Kidney epithelial cell (primary cell): ENCODE results near the gene TSPAN19. TPM values are rescaled to one million over a fixed set of nuclear protein-coding genes. Genes with fewer than 3 reads are reported as not detected.

Source experiments
- DNase-seq: peaks from one replicate; pipeline ENCODE4 v3.0.0-alpha.2; 2010; ENCODE audit warnings: low read depth
- H3K27me3 ChIP-seq: 2 replicates; pipeline ENCODE4 v1.6.0; 2011; ENCODE audit warnings: low read length; ENCODE audit not compliant: control insufficient read depth, insufficient read depth
- H3K36me3 ChIP-seq: 2 replicates; pipeline ENCODE4 v1.5.1; 2011; ENCODE audit warnings: low read length; ENCODE audit not compliant: control insufficient read depth, insufficient read depth
- H3K4me3 ChIP-seq: 2 replicates; pipeline ENCODE4 v1.5.1; 2011; ENCODE audit warnings: low read depth, mild to moderate bottlenecking, control low read depth, low read length
- total RNA-seq: library from RNA; depleted of rRNA; stranded (reverse); fragments of >200 nt; gene quantifications from 2 replicates; pipeline ENCODE4 v1.2.3, GENCODE V29; 2015
- TF ChIP-seq, protein P1 (sequence below): IDR thresholded peaks from 2 replicates; pipeline ENCODE4 v1.5.1; 2011; ENCODE audit warnings: mild to moderate bottlenecking, moderate library complexity, low read length, control low read depth, inconsistent platforms; ENCODE audit not compliant: insufficient read depth, poor library complexity, severe bottlenecking

The TSPAN19 gene
- total RNA-seq, 1 donor from 2014 or later = 0.92 TPM

DNA sequence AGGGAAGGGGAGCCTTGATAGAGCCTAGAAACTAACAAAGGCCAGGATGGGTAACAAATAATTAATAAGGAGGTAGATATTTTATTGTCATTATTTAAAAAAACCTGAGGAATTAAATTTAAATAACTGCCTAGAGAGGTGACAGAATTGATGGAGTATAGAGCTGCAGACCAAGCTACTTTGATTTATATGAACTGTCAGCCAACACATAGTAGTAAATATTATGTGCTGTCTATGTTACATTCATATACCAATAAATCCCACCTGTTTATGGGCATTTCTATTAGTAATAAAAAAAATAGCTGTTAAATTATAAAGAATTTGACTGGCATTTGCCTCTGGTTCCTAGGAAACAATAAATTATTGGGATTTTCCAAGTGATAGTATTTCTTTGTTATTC, 37.7 kb downstream of the TSPAN19 start:
- DNase-seq = no peak
- no peaks in the 10 kb centered on the region for H3K27me3 ChIP-seq
- TF ChIP-seq, protein P1, sequence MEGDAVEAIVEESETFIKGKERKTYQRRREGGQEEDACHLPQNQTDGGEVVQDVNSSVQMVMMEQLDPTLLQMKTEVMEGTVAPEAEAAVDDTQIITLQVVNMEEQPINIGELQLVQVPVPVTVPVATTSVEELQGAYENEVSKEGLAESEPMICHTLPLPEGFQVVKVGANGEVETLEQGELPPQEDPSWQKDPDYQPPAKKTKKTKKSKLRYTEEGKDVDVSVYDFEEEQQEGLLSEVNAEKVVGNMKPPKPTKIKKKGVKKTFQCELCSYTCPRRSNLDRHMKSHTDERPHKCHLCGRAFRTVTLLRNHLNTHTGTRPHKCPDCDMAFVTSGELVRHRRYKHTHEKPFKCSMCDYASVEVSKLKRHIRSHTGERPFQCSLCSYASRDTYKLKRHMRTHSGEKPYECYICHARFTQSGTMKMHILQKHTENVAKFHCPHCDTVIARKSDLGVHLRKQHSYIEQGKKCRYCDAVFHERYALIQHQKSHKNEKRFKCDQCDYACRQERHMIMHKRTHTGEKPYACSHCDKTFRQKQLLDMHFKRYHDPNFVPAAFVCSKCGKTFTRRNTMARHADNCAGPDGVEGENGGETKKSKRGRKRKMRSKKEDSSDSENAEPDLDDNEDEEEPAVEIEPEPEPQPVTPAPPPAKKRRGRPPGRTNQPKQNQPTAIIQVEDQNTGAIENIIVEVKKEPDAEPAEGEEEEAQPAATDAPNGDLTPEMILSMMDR = no peak
- H3K4me3 ChIP-seq = no peak overlapping the region
- no peaks in the 10 kb centered on the region for H3K36me3 ChIP-seq

DNA sequence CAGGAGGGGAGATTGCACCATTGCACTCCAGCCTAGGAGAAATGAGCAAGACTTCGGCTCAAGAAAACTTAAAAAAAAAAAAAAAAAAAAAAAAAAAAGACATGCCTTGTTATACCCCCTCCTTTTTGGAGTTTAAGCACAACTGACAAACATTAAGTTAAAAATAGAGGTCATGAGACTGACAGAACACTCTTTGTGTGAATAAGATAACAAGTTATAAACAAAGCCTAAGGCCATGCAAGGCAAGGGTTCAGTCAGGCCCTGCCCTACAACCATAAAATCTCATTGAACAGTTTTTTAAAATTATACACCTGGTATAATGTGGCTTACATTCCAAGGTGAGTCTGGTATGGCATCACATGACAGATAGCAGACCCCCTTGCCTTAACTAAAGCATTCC, 39.3 kb downstream of the TSPAN19 start:
- no peak for DNase-seq
- Histone ChIP-seq H3K4me3 (no peak overlapping the region), H3K36me3 (no peaks in the 10 kb centered on the region), H3K27me3 (no peaks in the 10 kb centered on the region)
- TF ChIP-seq, protein P1 = no peak

DNA sequence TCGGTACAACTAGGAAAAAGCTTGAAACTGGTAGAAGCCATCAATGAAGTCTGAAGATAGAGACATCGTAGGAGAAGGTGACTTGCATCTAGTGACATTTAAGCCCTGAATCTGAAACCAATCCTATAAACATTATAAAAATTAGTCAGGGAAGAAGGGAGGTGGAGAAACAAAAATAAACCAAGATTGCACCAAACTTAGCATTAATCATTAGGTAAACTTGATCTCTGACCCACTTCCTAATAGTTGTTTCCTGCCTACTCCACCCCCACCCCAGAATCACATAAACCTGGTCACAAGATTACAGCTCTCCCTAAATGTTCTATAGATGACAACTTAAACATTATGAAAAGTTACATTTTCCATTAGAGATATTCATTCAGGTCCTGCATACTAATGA, 40.4 kb downstream of the TSPAN19 start:
- Histone ChIP-seq H3K4me3 (no peak overlapping the region), H3K36me3 (no peaks in the 10 kb centered on the region), H3K27me3 (no peaks in the 10 kb centered on the region)
- TF ChIP-seq, protein P1 = no peak
- DNase-seq = no peak

DNA sequence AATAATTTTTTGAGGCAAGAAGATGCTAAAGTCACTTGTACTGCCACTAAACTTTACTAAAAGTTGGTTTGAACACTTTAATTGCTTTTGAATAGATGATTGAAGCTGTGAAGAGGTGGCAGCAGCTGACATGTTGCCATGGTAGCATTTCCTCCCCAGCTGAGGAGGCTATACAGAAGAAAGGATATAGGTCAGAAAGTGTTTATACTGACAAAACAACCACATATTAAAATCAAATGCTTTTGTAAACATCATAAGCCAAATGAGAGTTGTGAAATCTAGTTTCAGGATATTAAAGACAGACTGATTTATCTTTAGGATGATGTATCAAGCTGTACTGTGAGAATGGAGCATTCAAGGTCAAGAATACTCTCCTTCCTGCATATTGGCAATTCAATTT, 41.7 kb downstream of the TSPAN19 start:
- Histone ChIP-seq H3K4me3 (no peak overlapping the region), H3K36me3 (no peaks in the 10 kb centered on the region), H3K27me3 (no peaks in the 10 kb centered on the region)
- DNase-seq = no peak
- TF ChIP-seq, protein P1 = no peak

DNA sequence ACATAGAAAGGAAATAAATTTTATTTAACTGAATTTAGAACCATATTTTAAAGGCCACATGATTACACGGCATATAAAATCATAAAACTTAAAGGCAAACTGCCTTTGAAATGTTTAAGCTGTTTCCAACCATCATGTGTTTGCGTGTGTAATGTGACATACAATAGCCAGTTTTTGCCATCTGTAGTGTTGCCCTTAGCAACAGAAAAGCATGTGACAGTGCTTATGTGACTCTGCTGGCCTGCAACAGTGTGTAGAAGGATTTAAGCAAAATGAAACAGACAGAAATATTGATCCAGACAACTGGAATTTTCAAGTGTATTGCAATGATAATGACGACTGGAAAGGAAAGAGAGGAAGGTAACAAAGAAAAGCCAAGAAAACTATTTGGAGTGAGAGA, 49.5 kb downstream of the TSPAN19 start:
- no peak for DNase-seq
- TF ChIP-seq, protein P1 = no peak
- no peak overlapping the region for H3K4me3 ChIP-seq

DNA sequence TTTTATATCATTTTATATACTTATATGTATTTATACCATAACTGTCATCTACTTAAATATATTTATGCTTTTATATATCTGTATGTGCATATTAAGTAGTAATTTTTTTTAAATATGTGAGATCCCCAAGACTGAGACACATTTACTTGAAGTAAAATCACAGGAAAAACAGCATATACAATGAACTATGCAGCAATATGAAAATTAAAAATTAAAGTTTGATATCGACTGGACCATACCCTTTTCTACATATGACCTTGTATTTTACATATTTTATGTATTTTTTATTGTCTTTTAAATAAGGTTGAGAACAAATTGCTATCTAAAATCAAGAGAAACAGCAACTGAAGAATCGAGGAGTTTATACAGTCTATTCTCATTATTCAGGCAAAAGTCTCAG, 50.0 kb downstream of the TSPAN19 start:
- no peaks in the 10 kb centered on the region for H3K36me3 ChIP-seq
- TF ChIP-seq, protein P1 = no peak
- H3K4me3 ChIP-seq = no peak overlapping the region
- DNase-seq = no peak
- no peaks in the 10 kb centered on the region for H3K27me3 ChIP-seq

More for the DNA sequence above, 49.5 kb downstream of the TSPAN19 start:
- H3K36me3 ChIP-seq = no peaks in the 10 kb centered on the region
- no peaks in the 10 kb centered on the region for H3K27me3 ChIP-seq
